Mesothelial cell of epicardium (in vitro differentiated cells): ENCODE measurements around the gene DCUN1D2. TPM values are rescaled to one million over a fixed set of nuclear protein-coding genes. Genes with fewer than 3 reads are reported as not detected.

Experiments used
- DNase-seq, 2 experiments: peaks; one replicate each; pipeline ENCODE4 v3.0.0; 2021; ENCODE audit warnings: low spot score in 2 of 2; ENCODE audit not compliant: unreplicated experiment in 2 of 2
- H3K27ac Mint-ChIP-seq: 2 replicates; pipeline ENCODE4 v1.8.0; 2021; ENCODE audit warnings: mixed read lengths
- H3K27me3 Mint-ChIP-seq: 2 replicates; pipeline ENCODE4 v1.8.0; 2021; ENCODE audit warnings: low read depth, mixed read lengths
- H3K36me3 Mint-ChIP-seq: 2 replicates; pipeline ENCODE4 v1.8.0; 2021; ENCODE audit warnings: mixed read lengths
- H3K4me1 Mint-ChIP-seq: 2 replicates; pipeline ENCODE4 v1.8.0; 2021; ENCODE audit warnings: mixed read lengths
- H3K4me3 Mint-ChIP-seq: 2 replicates; pipeline ENCODE4 v1.8.0; 2021; ENCODE audit warnings: mild to moderate bottlenecking, moderate library complexity, mixed read lengths
- H3K9me3 Mint-ChIP-seq: 2 replicates; pipeline ENCODE4 v1.8.0; 2021; ENCODE audit warnings: mixed read lengths
- total RNA-seq: library from RNA; stranded (reverse); gene quantifications from 3 replicates; pipeline ENCODE4 v1.2.1, GENCODE V29; 2021
- TF ChIP-seq, protein P1 (sequence below): fragments of 200-600 bp; sonication (generic); IDR thresholded peaks from one replicate; pipeline ENCODE4 v1.5.0; 2021; ENCODE audit warnings: antibody characterized with exemption; ENCODE audit not compliant: unreplicated experiment

DCUN1D2 gene
- total RNA-seq, 1 donor from 2014 or later = 40.2 TPM

DNA sequence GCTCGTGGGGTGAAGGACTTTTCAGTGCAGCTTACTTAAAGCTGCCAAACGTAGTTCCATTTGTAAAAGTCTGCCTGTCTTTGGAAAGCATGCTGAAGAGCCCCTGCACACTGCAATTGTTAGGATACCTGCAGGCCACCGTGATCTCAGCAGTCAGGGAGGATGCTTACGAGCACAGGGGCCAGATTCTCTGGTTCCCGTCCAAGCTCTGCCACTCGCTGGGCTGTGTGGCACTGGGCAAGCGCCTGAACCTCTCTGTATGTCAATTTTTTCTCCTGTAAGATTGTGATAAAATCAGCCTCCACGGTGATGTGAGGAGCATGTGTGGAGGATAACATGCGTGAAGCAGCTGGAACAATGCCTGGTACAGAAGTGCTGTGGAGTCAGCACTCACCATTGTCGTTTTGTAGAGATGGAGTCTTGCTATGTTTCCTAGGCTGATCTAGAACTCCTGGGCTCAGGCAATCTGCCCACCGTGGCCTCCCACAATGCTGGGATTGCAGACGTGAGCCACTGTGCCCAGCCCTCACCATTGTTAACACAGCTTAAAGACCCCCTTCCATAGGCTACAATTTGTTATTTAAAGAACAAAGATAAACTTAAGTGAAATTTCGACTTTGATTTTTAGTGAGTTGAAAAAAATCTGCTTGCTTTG lies 40.7 kb downstream of the DCUN1D2 start:
- H3K36me3 Mint-ChIP-seq = peaks cover 8% of the 10 kb centered on the region
- TF ChIP-seq, protein P1, sequence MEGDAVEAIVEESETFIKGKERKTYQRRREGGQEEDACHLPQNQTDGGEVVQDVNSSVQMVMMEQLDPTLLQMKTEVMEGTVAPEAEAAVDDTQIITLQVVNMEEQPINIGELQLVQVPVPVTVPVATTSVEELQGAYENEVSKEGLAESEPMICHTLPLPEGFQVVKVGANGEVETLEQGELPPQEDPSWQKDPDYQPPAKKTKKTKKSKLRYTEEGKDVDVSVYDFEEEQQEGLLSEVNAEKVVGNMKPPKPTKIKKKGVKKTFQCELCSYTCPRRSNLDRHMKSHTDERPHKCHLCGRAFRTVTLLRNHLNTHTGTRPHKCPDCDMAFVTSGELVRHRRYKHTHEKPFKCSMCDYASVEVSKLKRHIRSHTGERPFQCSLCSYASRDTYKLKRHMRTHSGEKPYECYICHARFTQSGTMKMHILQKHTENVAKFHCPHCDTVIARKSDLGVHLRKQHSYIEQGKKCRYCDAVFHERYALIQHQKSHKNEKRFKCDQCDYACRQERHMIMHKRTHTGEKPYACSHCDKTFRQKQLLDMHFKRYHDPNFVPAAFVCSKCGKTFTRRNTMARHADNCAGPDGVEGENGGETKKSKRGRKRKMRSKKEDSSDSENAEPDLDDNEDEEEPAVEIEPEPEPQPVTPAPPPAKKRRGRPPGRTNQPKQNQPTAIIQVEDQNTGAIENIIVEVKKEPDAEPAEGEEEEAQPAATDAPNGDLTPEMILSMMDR = no peak
- H3K4me3 Mint-ChIP-seq = no peak overlapping the region
- no peak for DNase-seq
- H3K27ac Mint-ChIP-seq = no peak overlapping the region
- no peaks in the 10 kb centered on the region for H3K4me1 Mint-ChIP-seq
- no peaks in the 10 kb centered on the region for H3K27me3 Mint-ChIP-seq
- H3K9me3 Mint-ChIP-seq = no peaks in the 10 kb centered on the region

DNA sequence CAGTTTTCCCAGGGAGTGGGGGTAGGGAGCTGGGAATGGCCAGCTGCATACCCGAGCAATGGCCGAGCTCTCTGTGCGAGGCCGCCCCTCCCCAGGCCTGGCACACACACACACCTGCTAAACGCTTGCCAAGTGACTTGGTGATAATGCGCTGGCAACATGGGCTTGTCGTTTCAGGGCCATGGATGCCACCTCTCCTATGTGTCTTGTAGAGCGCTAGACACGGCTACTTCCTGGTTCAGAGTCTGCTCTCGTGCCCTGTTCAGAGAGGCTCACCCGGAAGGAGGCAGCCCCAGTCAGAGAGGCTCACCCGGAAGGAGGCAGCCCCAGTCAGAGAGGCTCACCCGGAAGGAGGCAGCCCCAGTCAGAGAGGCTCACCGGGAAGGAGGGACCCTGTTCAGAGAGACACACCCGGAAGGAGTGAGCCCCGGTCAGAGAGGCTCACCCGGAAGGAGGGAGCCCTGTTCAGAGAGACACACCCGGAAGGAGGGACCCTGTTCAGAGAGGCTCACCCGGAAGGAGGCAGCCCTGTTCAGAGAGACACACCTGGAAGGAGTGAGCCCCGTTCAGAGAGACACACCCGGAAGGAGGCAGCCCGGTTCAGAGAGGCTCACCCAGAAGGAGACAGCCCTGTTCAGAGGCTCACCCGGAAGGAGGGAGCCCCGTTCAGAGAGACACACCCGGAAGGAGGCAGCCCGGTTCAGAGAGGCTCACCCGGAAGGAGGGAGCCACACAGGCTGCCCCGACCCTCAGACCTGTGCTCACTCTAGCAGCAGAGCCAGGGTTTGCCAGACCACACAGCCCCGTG lies 41.4 kb downstream of the DCUN1D2 start:
- Mint-ChIP-seq H3K9me3 (no peaks in the 10 kb centered on the region), H3K27me3 (no peaks in the 10 kb centered on the region), H3K4me3 (no peak overlapping the region), H3K27ac (no peak overlapping the region), H3K4me1 (no peaks in the 10 kb centered on the region), H3K36me3 (peaks cover 7% of the 10 kb centered on the region)
- TF ChIP-seq, protein P1 = no peak
- DNase-seq = no peak

DNA sequence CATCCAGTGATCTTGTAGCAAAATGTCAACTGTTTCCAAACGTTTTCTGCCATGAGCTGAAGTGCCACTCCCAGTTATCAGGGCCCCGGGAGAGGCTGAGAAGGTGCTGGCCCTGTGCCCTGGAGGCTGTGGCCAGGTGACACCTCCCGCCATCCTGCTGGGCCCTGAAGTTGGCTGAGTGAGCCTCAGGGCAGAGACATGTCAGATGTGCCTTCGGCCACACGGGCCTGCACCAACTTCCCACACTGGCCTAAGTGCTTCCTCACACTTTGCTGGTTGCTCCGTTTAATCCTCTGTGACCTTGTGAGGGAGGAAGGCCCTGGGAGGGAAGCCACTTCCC lies 42.0 kb downstream of the DCUN1D2 start:
- TF ChIP-seq, protein P1 = no peak
- Mint-ChIP-seq H3K27me3 (no peaks in the 10 kb centered on the region), H3K4me3 (no peak overlapping the region), H3K36me3 (peaks cover 5% of the 10 kb centered on the region), H3K27ac (no peak overlapping the region), H3K4me1 (no peaks in the 10 kb centered on the region), H3K9me3 (no peaks in the 10 kb centered on the region)
- DNase-seq = no peak

DNA sequence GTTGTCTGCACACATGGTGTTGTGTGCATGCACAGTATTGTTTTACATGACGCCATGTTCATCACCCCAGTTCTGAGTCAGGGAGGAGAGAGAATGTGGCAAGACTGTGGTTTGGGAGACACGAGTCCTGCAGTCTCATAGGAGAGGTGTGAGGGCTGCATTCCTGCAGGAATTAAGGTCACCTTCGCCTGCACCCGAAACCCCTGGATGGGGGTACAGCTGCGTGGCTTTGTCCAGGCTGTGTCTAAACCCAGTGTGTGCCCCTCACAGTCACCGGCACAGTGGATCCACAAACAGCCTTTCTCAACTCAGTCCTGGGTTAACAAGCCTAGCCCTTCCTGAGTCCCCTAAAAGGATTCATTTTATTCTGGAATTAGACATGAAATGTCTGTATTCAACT lies 42.9 kb downstream of the DCUN1D2 start:
- no peaks in the 10 kb centered on the region for H3K4me1 Mint-ChIP-seq
- TF ChIP-seq, protein P1 = no peak
- peaks cover 3% of the 10 kb centered on the region for H3K9me3 Mint-ChIP-seq
- no peak for DNase-seq
- H3K4me3 Mint-ChIP-seq = no peak overlapping the region
- no peak overlapping the region for H3K27ac Mint-ChIP-seq
- peaks cover 13% of the 10 kb centered on the region for H3K36me3 Mint-ChIP-seq
- H3K27me3 Mint-ChIP-seq = no peaks in the 10 kb centered on the region

DNA sequence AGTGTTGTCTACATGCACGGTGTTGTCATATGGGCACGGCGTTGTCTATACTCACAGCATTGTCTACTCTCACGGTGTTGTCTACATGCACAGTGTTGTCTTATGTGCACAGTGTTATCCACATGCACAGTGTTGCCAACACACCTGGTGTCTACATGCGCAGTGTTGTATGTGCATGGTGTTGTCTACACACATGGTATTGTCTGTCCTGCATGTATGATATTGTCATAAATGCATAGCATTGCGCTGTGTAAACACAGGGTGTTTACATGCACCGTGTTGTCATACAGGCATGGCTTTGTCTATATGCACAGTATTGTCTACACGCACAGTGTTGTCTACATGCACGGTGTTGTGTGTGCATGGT lies 44.0 kb downstream of the DCUN1D2 start:
- TF ChIP-seq, protein P1 = no peak
- DNase-seq = no peak
- Mint-ChIP-seq H3K4me3 (no peak overlapping the region), H3K4me1 (no peaks in the 10 kb centered on the region), H3K27me3 (no peaks in the 10 kb centered on the region), H3K9me3 (peaks cover 6% of the 10 kb centered on the region), H3K27ac (no peak overlapping the region), H3K36me3 (peaks cover 25% of the 10 kb centered on the region)
